Right ventricle myocardium inferior (tissue), 1 donor: Measurements from ENCODE around the gene ARHGEF11. TPM values are rescaled to one million over a fixed set of nuclear protein-coding genes. Genes with fewer than 3 reads are reported as not detected.

Source experiments
- ATAC-seq: fragments of 200-7000 bp; cut with Tn5 transposase; one replicate; pipeline ENCODE4 v1.9.1; 2020; ENCODE audit warnings: mild to moderate bottlenecking, moderate library complexity
- DNase-seq: peaks from one replicate; pipeline ENCODE4 v3.0.0; 2021; ENCODE audit errors: missing footprints
- intact Hi-C: fragments of 100-400 bp; cut with DNase I; formaldehyde crosslinking; loops from one replicate; pipeline ENCODE4 v1.11.0; 2022
- total RNA-seq: library from RNA; stranded (reverse); fragmentation: NEBNext Ultra II Directional; extraction: Animal tissue kit (Norgen Biotek cat#: 25700); gene quantifications from one replicate; pipeline ENCODE4 v1.2.1, GENCODE V29; 2021
- donor health status: DM: no; HTN: yes; CAD: no; lungs with severe emphysema.

ARHGEF11 gene
- total RNA-seq, 1 donor from 2014 or later: 29.3 TPM

DNA sequence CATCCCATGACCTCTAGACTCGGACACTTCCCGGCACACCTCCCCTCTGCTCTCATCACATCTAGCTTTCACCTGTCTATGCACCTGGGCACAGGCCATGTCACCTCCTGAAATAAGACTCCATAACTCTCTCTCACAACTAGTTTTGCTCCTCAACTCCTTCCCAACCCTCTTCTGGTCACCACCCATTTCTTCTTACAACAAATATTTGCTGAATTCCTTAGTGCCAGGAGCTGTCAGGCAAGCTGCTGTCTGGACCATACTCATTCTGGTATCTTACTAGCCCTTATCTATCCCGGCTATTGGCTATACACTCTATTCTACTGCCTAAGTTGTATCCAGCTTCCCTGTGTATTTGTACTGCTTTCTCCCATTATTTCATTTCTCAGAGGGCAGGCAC lies 76.0 kb downstream of the ARHGEF11 start:
- intact Hi-C loops: no loop called here
- ATAC-seq: no peak

DNA sequence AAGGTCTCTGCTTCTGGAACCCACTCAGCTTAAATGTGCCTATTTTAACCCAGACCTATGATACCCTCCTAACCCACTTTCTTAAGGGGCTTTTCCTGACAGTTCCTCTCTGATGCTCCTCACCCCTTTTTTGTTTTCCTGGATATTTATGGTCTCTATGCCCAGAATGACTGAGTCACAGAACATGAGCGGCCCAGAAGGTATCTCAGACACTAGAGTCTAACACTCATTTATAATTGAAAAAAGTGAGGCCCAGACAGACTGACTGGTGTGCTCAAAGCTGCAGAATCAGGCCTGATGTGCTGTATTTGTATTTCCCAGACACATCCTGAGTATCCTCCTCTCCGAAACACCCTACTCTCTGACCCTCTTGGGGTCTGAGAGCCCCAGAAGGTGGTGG lies 81.1 kb downstream of the ARHGEF11 start:
- intact Hi-C loops: no loop called here
- ATAC-seq (no peak), DNase-seq (no peak)

More for the DNA sequence above, 76.0 kb downstream of the ARHGEF11 start:
- DNase-seq: no peak

DNA sequence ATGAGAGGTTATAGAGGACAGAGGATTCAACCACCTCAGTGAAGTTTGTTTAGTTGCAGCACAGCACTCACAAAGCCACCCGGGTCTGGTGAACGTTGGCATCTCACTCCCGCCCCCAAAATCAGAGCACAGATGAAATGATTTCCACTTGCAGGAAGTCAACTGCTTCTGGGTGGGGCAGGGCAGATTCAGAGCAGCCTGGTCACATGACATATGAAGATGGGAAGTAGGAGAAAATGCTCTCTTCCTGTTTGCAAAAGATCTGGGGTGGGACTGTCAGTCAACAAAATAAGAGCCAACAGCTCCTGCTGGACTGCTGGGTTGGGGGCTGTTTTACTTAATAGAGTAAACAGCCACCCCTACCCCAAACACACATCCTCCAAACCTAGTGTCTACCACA lies 81.9 kb downstream of the ARHGEF11 start:
- no peak for DNase-seq
- ATAC-seq: peak; percentile 44
- intact Hi-C loops: no loop called here

DNA sequence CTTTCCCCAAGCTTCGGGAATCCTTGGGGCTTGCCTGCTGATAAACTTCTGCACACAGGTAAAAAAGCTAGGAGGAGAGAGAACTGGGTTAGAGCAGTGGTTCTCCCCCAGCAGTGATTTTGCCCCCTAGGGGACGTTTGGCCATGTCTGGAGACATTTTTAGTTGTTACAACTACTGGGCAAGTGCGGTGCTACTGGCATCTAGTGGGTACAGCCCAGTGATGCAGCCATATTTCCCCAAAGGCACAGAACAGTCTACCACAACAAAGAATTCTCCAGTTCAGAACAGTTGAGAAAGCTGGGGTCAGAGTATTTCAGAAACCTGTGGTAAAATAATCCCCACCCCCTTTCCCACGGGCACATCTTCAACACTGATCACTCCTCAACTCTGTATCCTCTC lies 83.8 kb downstream of the ARHGEF11 start:
- ATAC-seq (no peak), DNase-seq (no peak)
- intact Hi-C loops: no loop called here

DNA sequence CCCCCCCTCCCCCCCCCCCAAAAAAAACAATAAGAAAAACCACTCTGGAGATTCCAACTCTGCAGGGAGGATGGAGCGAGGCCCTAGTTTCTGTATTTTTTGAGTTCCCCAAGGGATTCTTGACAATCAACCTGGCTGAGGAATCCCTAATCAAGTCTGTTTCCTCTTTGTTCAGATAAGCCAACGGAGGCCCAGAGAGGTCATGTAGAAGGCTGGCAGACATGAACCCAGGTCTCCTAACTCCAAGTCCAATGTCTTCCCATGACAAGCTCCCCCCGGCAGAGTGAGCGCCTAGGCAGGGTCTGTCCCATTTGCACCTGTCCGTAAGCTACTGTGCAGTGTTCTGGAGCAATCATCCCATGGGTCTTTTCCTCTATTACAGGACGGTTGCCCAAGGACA lies 85.6 kb downstream of the ARHGEF11 start:
- DNase-seq: no peak
- intact Hi-C loops: no loop called here

DNA sequence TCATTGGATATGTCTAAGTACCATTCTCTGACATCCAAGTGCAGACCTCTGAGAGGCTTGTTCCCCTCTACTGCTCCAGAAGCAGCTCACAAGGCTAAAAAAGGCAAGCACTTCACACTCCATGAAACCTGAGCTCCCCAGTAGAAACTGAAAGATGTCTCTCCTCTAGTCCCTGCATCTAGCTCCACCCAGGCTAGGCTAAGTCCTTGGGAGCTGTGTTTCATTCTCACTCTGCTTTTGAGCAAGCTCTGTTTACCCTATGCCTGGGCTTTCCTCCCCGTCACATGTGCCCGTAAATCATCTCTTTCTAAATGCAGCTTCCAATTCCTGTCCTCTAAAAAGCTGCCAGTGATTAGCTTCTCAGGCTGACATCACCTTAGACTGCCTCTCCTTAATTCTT lies 86.1 kb downstream of the ARHGEF11 start:
- no peak for ATAC-seq
- intact Hi-C loops: no loop called here
- no peak for DNase-seq

More for the DNA sequence above, 85.6 kb downstream of the ARHGEF11 start:
- no peak for ATAC-seq

DNA sequence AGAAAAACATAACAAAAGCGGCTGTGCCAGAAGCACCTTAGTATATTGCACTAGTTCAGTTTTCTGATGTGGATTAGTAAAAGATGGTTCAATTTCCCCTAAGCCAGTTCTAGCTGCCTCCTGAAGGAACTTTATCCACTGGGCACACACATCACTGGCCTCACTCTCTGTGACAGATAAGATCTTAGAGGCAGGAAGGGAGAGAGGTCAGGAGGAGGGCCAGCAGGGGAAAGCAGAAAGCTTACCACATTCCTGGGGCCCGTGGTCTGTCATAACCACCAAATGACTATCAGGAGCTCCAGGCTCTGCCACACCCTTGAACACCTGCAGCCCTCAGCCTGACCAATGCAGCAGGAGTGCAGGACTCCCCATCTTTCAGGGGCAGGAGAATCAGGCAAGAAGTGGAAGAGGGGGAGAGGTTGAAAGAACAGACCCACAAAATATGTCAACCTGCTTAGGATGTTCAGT lies 87.3 kb downstream of the ARHGEF11 start:
- intact Hi-C loops: no loop called here

DNA sequence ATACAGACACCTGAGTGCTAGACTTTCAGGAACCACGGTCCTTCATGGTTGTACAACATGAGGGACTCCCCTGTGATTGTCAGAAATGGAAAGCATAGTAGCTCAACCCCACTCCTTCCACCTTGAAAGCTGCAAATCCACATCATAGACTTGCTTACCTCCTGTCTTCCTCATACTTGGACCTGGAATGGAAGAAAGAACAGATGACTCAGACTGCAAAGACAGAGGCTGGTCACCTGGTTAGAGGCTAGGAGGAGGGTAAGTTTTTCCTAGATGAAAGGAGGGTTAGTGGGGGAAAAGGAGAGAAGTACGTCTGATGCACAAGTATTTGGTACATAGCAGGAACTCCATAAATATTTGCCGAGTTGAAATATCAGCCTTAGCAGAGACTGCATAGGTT lies 87.9 kb downstream of the ARHGEF11 start:
- ATAC-seq (no peak), DNase-seq (no peak)
- intact Hi-C loops: no loop called here

More for the DNA sequence above, 87.3 kb downstream of the ARHGEF11 start:
- ATAC-seq (no peak), DNase-seq (no peak)

DNA sequence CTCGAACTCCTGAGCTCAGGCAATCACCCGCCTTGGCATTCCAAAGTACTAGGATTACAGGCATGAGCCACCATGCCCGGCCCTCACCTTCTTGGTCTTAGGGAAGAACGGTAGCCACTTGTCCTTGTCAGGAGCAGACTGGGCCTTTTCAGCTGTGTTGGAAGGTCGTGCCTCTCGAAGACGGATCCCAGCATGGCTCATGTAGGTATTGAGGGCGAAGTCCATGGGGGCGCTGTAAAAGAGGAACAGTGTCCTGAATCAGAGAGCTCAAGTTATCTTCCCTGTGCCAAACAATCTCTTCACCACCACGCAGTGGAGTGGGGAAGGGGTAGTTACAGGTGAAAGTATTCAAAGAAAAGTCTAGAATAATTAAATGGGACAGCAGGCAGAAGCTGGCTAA lies 89.2 kb downstream of the ARHGEF11 start:
- ATAC-seq: no peak
- no peak for DNase-seq
- intact Hi-C loops: no loop called here

DNA sequence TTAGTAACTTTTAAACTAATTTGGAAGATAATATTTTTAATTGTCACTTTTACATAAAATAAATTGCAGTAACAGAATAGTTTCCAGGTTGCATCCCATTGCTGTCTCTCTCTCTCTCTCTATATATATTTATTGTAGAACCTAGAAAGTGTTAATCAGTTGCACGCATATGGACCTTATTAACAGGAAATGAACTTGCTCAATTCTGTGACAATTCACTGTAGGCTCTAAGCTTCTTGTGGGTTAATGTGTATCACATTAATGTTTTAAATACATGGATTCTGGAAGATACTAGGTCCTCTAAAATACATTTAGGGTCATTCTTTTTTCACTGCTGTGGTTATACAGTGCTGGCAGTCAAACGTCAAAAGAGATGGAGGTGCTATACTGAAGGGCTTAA lies 92.0 kb downstream of the ARHGEF11 start:
- no peak for ATAC-seq
- intact Hi-C loops: no loop called here
- DNase-seq: no peak

DNA sequence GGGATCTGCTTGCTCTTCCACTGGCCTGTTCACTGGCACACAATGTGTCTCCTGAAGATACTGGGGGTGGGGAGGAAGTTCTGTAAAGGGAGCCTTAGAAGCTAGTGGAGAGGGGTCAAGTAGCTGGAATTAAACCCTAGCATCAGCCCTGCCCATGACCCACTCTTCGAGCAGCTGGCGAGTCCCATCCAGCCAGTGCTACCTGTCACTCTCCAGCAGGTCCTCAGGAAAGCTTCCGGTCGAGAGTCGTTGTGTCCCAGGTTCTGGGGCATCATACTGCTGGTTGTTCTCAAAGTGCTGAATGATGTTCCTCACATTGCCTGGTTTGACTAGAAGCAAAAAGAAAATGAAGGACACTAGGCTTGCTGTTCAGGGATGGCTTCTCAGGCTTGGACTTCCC lies 94.2 kb downstream of the ARHGEF11 start:
- DNase-seq (no peak), ATAC-seq (no peak)
- intact Hi-C loops: no loop called here

DNA sequence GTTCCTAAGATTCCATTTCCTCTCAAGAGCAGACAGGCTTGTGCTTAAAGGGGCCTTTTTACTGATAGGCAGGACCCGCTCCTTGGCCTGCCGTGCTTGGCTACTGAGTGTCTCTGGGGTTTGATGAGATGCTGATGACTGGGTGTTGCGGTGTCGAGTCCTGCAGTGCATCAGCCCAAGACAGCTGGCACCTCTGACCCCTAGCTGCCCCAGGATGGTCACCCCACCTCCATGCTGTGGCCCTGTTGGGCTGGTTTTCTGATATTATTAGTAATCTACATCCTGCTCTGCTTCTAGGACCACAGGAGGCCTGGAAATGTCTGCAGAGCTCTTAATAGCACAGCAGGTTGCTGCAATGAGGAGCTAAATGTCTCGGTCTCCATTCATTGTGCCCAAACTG lies 96.4 kb downstream of the ARHGEF11 start:
- DNase-seq (no peak), ATAC-seq (no peak)
- intact Hi-C loops: no loop called here

DNA sequence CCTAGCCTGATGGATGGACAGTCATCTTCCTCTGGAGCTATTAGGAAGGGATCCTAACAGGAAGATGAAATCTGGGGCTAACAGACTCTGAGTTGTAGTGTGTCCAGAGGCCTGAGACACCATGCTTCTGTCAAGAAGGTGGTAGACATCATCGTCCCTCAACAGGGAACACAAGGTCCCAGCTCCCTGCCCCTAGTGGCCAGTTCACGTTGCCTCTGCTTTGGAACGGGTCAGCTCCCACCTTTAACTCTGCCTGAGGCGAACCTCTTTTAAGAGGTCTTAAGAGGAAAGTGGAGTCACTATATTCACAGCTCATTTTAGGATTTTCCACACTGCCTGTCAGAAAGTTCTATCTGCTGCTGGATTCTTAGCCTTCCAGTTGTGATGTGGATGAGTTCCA lies 96.8 kb downstream of the ARHGEF11 start:
- ATAC-seq (no peak), DNase-seq (no peak)
- intact Hi-C loops: no loop called here

DNA sequence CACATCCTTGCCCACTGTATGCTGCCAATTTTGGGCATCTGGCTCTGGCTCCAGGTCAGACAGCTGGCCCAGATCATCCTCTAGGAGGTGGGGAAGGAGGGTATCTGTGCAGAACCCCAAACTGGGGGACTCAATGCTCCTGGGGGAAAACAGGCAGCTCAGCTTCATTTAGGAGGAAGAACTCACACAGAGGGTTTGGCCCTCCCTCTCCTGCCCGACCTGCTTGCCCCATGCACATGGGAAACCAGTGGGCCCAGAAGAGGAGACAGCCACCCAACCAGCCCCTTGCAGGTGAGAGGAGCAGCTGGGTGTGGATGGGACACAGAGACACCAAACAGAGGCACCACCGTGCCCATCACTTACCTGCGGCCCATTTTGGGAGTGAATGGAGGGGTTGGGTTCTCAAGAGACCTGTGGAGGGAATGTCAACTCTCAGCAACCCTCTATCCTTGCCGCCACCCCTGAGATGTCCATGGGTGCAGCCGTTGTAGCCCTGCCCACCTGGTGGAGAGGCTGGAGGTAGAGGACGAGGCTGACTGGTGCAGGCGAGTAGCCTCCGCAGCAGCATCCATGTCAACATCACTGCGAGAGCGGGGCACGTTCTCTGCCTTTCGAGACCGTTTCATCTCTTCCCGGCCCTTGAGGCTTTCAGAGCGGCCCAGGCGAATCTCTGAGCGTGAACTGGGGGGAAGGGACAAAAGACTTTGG lies 97.6 kb downstream of the ARHGEF11 start:
- no peak for DNase-seq
- intact Hi-C loops: no loop called here
- ATAC-seq: no peak

DNA sequence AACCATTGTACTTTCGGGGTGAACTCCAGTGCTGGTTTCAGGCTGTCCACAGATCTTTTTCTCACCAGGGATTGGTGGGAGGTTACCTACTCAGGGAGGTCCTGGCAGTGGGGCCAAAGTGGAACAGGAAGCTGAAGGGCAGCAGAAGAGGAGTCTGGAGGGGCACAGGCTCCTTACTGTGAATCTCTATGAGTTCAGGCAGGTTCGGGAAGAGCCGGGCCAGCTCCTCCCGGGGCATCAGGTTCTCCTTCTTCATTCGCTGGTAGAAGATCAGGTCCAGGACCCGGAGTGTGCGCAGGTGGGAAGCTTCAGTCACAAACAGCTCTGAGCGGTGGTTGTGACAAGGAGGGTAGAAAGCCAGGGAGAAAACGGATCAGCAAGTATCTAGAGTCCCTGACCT lies 98.4 kb downstream of the ARHGEF11 start:
- no peak for ATAC-seq
- intact Hi-C loops: no loop called here
- no peak for DNase-seq

DNA sequence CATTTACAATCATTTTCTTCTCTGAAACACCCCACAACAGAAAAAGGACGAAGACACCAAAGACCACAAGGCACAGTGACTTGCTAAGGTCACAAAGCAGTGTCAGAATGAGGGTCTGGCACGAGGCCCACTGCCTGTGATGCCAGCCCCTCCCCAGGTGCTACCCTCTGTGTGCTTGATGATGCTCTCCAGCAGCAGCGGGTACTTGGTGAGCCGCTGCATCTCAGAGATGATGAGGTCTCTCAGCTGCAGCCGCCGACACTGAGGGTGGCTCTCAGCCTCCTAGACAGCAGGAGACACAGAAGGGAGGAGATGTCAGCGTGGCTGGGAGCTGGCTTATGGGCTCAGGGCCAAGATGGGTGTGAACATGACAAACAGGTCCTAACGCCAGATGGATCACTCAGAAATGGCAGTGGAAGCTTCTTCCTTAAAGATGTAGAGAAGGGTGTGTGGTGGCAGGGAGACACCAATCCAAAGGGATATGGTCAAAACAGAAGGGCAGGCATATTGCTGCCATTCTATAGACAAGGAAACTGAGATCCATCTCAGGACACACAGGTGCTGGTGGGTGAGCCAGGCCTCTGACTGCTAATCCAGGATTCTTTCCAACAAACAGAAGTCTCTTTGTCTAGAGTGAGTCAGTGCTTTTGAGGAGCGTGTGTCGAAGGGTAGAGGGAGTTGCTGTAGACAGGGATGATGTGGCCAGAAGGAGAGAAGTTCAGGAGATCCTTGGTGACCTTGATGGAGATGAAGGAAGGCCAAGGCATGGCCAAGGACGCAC lies 99.5 kb downstream of the ARHGEF11 start:
- intact Hi-C loops: no loop called here
- no peak for ATAC-seq
- DNase-seq: no peak

DNA sequence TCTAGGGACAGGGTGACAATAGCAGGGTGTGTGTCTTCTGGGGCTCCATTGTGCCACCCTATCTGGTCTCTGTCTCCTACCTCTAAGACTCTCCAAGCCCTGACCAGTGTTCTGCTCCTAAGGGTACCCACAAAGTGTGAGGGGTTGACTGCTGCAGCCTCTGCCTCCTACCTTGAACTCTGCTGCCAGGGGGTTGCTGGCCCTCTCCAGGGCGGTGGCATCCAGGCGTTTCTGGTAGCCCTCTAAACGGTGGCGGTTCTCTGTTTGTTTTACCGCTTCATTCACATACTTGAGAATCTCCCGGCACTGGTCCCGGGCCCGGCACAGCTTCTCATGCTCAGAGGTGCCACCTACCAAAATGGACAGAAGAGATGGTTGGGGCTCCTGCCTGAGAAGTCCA lies 100.7 kb downstream of the ARHGEF11 start:
- no peak for ATAC-seq
- DNase-seq: no peak
- intact Hi-C loops: no loop called here

DNA sequence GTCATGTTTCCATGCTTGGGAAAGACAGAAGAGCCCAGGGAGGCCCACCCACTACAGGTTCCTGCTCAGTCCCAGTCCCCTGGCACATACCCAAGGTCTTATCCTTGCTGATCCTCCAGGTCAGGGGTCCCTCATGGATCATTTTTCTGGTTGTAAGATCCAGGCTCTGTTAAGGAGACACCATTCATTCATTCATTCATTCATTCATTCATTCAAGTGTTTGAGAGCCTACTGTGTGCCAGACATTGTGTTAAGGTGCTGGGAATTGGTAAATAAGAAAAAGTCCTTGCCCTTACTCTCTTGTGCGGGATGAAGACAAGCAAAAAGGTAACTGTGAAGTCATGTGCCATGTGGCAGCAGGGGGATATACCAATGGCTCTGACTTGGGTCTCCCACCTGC lies 101.3 kb downstream of the ARHGEF11 start:
- intact Hi-C loops: no loop called here
- no peak for DNase-seq
- ATAC-seq: no peak

DNA sequence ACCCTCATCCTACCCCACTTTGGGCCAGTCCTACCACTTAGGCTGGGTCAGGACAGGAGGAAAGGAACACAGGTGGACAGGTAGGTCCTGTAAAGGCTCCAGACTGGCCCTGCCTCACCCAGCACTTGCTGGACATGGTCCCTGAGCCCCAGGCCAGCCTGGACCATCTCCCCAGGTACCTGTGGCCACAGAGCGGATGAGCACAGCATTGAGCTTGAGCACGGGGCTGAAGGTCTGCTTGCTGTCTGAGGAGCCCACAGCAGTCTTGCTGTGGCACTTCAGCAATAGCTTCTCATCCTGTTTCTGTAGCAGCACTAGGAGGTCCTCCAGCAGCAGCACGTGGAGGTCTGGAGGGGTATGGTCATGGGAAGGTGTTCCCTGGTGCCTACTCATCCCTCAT lies 101.8 kb downstream of the ARHGEF11 start:
- intact Hi-C loops: no loop called here
- ATAC-seq (no peak), DNase-seq (no peak)

DNA sequence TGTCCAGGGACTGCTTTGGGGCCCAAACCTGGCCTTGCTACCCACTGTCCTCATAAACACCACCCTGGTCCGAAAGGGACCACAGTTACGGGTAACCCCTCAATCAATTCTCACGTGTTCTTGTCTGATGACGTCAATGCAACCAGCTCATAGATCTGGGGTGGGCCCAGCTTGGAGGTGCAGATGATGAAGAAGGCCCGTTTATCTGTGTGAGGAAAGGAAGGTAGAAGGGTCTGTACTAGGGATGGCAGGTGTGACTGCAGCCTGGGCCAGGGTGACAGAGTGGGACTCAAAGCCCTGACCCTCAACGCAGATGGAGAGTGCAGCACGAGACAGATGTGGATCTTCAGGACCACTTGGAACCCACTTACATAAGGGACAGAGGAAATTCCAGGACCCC lies 103.0 kb downstream of the ARHGEF11 start:
- ATAC-seq (no peak), DNase-seq (no peak)
- intact Hi-C loops: no loop called here
